ENCODE results near the gene POU2AF3. TPM values are rescaled to one million over a fixed set of nuclear protein-coding genes. Genes with fewer than 3 reads are reported as not detected.

The POU2AF3 gene
- total RNA-seq, 1 donor from 2014 or later = not detected

DNA sequence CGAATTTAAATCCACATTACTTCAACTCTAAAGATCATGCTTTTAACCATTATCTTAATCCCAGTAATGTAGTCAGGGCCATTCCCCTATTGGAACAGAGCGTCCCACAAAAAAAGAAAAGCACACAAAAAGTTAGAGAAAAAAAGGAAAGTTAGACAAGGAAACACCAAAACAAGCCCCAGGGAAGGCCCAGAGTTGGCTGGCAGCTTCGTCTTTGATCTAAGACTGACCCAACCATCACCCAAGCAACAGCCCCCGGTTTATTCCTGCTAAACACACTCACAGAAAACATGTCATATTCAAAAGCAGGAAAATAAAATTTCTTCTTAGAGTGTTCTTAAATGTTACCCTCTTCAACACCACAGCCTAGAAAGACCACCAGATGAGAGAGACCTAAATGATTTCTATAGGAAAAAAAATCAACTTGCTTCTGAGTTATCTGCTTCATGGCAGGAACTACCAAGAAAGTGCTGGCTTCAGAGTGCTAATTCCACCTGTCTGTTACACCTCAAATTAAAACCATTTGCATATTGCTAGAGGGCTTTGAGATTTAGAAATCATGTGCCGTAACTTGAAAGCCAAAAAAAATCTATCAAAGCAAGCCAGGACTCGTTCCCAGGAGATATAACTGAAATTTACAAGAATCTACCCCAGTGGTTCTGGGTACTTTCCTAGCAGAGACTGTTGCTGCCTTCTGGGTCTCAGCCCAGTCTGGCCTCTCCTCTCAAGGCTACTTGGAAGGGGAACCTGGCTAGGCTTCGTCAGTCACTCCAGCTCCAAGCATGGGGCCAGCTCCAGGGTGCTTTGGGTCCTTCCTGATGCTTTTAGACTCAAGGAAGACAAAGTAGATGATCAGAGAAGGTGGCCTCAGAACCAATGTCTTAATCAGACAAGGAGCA lies 31.2 kb downstream of the POU2AF3 start:
- DNase-seq = no peak

DNA sequence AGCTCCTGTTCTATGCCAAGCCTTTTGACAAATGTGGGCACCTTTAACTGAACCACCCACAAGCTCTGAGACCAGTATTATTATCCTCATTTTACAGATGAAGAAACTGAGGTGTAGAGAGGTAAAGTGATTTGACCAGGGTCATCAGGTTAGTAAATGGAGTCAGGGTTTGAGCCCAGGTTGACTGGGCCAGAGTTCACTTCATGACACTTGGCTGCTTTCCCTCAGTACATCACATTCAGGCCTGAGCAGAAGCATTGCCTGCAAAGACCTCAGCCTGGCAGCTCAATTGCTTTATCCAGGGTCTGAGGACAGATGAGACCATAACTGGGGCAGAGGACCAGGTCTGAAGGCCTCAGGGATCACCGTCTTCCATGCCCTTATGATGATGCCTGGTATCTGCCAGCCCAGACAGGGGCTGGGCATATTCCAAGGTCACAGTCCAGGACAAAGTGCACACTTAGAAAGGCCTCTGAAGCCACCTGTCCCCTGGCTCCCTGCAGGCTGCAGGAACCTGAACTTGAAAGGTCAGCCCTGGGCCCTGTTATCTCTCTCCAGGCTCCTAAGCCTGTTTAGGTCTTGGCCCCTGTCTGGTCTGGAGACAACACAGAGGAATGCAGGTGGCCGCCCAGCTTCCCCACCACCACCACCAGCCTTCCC lies 32.0 kb downstream of the POU2AF3 start:
- DNase-seq = no peak

DNA sequence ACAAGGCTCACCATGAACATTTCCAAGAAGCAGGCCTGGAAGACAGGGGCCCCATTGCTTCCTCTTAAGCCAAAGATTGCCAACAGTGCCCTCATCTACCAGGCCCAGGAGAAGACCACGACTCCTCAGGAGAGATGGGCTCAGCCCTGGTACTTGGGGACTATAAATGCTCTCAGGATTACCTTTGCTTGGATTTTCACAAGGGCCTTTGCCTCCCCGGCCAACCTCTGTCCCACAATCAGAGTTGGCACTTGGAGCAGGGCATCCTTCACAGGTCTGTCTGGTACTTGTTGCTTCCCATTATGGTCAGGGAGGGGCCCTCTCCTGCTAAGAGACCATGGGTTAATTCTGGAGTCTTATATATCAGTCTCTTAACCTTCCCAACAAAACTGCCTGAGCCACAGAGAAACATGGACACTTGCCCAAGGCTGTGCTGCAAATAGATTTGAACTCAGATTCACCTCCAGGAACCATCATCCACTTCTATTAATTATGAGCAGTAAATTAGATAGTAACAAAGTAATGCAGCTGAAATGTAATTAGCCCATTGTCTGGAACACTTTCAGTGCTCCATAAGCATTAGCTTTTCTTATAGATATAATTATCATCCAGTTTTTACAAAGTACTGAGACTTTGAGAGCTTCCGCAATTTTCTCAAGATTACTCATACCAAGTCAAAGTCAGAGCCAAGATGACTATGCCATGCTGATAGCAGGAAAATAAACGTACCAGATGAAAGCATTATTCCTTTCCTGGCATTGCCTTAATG lies 33.5 kb downstream of the POU2AF3 start:
- DNase-seq = no peak

DNA sequence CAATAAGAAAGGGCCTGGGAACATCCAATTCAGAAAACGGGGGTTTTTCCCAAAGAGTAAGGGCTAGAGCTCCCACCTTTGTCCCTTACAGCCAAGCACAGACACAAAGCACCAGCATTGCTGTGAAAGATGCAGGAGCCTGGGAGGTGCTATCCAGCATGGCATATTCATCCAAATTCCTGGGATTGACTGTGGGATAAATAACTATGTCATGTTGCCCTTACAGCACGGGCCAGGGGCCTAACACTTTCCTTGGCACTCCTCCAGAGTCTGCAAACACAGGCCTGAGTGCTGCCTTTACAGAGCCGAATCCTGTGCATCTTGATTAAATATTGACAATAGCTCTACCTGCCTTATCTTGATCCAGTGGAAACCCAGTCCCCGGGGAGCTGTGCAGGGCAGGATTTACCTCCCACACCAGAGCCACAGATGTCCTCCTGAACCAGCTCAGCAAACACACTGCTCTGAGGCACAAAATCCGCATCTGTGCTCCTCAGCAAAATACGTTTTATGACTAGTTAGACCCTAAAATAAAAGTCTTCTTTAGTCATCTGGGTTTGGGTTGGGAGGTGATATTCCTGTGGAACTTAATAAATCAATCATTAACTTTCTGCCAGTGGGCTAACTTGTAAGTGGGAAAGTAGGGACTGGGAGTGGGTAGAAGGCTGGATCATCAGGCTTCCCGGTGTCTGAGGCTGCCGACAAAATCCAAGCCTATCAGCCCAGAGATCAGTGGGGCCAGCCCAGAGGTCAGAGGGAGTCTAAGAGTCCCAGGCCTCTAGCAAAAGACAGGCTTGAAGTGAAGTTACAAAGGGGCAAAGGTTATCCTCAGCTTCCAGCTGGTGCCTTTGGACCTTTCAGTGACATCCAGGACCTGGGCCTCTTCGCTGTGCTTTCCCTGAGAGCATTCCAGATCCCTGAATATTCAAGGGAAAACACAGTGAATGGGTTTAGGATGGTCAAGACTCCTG lies 36.5 kb downstream of the POU2AF3 start:
- no peak for DNase-seq

DNA sequence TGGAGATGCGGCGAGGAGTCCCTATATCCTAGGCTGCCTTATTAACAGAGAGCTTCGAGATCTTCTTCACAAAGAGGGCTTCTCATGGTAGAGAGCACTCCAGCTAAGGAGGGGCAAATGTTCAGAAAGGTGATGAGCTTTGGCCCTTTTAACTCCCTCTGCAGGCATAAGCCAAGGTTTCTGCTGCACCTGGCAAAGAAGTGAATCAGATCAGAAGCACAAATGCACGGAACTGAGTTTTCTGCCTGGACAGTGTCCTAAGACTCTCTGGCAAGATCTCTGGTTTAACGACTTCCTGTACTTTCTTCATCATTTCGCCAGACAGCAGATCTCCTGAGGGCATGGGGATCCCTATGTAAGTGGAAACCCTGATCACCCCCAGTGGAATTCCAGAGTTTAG lies 37.2 kb downstream of the POU2AF3 start:
- DNase-seq = no peak

DNA sequence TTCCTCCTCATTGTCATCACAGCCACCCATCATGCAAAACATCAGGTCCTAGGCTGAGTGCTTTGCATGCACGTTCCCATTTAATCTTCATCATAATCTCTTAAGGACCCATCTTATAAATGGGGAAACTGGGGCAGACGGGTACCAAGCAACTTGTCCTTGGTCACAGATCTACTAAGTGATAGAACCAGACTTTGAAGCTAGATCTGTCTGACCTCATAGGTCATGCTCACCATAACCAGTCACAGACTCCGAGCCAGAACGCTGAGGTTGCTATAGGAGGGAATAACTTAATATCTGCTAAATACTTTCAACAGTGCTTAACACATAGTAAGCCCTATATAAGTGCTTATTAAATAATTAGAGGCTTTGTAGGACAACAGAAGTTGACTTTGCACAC lies 37.7 kb downstream of the POU2AF3 start:
- DNase-seq = no peak

DNA sequence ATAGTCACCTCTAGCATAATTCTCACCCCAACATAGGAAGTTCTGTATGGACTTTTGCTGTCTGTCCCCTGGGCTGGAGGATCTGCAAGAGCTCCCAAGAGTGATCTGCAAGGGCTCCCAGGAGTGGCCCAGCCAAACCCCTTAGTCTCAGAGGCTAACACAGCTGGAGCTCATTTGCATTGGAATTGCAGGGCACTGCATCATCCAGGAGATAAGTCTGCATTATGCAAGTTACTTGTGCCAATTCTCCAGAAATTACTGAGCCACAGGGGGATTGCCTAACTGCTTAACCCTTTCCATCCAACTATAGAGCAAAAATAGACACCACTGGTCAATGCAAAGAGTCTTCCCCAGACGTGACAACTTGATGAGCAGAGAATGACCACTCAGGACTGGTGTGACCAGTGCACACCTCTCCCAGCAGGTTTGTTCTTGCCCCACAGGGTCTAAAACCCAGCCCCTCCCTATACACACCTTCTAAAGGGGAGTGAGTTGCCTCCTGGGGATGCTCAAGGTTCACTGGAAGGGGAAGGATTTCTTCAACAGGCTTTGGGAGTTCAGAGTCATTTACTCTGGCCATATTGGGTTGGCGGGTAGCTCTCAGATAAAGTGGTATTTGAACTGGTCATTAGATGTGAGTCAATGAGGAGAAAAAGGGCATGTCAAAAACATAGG lies 38.4 kb downstream of the POU2AF3 start:
- no peak for DNase-seq

DNA sequence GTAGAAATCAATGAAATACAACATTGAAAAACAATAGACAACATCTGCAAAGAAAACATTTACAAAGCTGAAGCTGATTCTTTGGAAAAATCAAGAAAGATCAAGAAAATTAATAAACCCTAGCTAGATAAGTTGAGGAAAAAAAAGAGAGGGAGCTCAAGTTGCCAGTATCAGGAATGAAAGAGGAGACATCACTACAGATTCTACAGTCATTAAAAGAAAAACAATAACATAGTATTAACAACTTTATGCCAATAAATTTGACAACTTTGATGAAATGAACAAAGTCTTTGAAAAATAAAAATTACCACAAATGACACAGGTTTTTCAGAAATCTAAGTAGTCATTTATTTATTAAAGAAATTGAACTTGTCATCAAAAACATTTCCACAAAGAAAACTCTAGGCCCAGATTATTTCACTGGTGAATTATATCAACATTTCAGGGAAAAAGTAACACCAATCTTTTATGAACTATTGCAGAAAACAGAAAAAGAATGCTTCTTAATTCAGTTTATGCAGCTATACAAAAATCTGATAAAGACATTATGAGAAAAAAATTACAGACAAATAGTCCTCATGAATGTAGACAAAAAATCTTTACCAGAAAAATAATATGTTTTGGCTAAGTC lies 41.5 kb downstream of the POU2AF3 start:
- no peak for DNase-seq

DNA sequence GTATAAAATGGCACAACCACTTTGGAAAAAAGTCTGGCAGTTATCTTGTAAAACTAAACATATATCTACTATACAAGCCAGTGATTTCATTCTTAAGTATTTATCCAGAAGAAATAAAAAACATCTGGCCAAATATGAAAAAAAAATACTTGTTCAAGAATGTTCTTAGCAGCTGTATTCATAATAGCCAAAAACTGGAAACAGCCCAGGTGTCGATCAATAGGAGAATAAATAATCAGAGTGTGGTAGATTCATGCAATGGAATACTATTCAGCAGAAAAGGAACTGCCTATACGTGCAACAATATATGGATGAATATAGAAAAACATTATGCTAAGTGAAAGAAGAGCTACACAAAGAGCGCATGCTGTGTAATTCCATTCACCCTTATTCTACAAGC lies 44.0 kb downstream of the POU2AF3 start:
- DNase-seq = no peak

DNA sequence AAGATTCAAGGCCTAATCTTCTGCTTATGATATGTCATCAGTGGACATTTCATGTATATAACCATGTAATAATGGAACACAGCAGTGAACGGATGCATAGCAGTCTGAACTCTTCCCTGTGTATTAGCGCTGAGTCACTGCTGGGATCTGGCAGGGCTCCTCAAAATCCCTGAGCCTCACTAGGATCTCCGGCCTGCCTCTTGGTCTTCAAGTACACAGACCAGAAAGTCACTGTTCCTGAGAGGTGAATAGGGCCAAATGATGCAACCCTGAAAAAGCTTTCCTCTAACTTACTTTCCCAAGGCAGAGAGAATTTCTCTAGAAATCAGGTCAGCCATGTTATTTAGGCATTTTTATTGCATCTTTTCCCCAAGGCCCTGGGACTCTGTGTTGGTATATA lies 45.7 kb downstream of the POU2AF3 start:
- no peak for DNase-seq

DNA sequence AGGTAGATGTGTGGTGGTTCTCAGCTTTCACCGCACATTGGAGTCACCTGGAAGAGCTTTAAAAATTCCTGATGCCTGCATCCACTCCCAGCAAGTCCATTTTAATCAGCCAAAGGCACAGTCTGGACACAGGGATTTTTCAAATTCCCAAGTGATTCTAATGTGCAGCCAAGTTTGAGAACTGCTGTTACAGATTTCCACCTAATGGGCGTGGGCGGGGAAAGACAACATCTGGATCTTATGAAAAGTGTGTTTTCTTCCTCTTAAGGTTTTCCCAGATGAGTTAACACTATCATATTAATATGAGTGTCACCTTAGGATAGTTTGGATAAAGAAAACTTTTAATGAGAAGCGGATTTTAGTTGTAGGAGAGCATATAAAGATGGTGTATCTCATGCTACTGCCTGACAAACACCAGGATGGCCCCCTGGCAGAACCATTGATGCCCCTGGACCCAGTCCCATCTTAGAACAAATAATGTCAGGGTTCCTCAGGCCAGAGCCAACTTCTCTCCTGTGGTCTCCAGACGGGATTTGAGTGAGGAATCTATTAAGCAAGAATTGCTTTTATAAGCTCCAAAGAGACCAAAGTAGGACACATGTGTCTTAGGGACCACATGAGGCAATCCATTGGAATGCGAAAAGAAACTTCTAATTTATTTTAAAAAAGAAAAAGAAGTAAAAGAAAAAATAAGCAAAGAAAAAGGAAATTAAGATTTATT lies 48.8 kb downstream of the POU2AF3 start:
- no peak for DNase-seq

DNA sequence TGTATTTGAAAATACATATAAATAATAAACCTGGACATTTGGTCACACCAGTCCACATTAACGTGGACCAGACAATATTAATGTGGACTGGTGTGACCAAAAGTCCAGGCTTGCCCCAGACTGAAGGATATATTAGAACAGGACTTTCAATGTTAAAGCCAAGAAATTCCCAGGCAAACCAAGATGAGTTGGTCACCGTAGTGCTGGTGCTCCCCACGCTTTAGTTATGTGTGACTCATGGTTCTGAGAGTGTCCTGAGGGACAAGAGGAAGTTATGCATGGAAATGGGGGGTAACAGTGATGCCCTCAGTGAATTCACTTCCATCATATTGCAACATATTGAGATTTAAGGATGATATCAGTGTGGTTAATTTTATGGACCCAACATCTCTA lies 49.4 kb downstream of the POU2AF3 start:
- no peak for DNase-seq

DNA sequence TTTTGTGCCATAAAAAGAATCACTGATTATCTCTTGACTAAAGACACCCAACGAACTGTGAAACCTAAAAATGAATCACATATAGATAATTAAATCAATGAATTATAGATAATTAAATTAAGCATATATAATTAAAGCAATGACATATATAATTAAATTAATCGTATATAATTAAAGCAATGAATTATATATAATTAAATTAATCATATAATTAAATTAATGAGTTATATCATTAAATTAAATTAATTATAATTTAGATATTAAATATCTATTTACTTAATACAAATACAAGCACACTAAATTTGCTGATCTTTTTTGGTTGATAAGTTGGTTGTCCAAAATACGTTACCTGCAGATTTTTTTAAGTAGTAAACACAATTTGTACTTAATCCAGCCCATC lies 49.8 kb downstream of the POU2AF3 start:
- no peak for DNase-seq

DNA sequence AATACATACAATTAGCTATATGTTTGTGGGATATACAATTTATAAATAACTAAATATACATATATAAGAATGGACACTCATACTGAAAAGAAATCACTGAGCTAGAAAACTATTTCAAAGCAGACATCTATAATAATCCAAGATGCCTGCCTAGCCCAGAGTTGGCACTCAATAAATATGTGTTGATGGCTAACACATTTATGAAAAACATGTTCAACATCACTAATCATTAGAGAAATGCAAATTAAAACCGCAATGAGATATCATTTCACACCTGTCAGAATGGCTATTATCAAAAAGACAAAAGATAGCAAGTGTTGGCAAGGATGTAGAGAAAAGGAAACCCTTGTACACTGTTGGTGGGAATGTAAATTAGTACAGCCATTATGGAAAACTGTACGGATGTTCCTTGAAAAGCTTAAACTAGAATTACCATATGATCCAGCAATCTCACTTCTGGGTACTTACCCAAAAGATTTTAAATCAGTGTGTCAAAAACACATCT lies 50.9 kb downstream of the POU2AF3 start:
- DNase-seq = no peak

DNA sequence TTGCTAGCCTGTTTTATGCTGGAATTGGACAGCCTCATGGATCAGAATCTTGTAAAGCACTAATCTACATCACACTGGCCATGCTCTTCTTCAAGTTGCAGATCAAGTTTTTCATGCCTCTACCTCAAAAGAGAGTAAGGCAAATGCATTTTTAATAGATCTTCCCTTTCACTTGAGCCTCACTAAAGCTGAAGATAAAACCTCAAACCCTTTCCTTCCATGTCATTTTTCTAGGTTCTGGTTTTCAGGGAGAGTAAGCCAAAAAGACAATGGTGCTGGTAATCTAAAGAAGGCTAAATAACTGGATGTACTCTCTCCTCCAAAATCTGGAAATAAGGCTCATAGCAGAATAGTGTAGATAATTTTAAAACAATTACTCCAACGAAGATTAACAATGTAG lies 52.5 kb downstream of the POU2AF3 start:
- DNase-seq = no peak

DNA sequence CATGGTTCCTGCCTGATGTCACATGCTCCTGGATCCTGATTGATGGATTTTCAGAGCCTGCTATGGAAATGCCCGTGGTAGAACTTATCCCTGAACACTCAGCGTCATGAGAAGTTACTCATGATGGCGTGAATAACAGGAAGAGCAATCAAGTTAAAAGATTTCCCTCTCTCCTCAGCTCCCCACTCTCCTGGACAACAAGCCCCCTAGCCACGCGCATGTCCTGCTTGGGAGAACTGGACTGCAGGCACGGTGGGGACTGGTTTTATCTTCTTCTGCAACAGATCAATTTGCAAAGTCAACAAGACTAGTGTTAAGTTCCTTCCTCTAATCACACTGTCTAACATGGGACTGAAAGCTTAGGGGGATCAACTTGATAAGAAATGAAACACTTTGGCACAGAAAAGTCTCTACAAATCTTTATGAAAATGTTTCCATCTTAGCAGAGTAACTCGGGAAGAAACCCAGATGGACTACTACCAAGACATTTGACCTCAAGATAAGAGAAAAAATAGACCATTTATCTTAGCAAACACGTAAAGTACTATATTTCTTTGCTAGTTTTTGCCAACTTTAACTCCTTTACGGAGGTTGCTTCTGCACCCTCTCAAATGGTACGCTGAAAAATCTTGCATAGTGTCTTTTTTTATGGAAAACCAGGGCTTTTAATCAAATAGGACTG lies 53.2 kb downstream of the POU2AF3 start:
- DNase-seq = no peak

DNA sequence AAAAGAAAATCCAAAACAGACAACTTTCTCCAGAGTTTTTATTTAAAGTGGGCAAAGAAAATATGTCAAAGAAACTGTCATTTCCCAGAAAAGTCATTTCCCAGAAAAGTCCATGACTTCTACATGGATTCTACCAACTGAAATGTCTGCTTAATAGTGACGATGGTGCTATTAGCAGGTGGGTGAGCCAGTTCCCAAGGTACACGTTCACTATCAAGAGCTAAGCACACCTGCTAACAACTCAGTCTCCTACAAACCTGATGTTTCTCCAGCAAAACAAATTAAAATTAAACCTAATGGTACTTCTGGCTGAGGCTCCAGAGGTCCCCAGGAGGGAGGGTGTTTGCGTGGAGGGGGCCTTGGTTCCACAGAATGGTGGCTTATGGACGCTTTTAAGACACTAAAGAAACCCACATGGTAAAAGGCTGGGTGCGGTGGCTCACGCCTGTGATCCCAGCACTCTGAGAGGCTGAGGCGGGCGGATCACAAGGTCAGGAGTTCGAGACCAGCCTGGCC lies 53.9 kb downstream of the POU2AF3 start:
- no peak for DNase-seq

DNA sequence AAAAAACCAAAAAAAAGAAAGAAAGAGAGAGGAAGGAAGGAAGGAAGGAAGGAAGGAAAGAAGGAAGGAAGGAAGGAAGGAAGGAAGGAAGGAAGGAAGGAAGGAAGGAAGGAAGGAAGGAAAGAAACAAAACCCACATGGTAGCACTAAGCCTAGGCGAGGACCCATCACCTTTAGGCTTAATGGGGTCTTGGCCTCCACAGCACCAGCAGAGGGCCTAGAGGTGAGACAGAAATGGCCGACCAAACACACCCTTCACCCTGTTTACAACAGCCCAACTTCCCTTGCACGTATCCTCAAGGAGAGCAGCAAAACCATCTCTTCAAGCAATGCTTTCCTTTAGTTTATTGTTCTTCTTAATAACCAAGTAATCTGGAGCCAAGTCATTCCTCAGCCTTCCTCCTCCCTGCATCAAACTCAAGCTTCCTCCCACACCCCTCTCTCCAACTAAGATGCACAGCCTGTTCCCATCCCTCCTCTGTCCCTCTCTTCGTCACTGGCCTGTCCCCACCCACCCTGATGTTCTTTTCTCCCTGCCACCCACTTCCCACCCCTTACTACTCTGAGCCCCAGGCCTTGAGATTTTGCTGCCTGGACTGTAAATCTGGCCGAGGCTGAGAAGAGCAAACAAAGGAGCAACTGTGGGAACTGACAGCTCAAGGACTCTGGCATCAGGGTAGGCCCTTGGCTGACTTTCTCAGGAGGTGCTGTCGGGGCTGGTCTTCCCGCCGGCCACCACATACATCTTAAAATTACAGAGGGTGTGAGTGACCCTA lies 54.8 kb downstream of the POU2AF3 start:
- no peak for DNase-seq

All from dermis blood vessel endothelial cell (primary cell).